ENCODE data around the gene CHST8. TPM values are rescaled to one million over a fixed set of nuclear protein-coding genes. Genes with fewer than 3 reads are reported as not detected.

CHST8 gene
- total RNA-seq, 2 donors from 2014 or later: 1.6 to 3.8 TPM

- no peak overlapping the region for H3K4me3 ChIP-seq (ENCODE audit: low read length)
- peaks cover 27% of the 10 kb centered on the region for H3K27me3 Mint-ChIP-seq (ENCODE audit: insufficient read depth)
- peaks cover 39% of the 10 kb centered on the region for H3K27me3 ChIP-seq (ENCODE audit: control insufficient read depth, insufficient read depth, low read length, poor library complexity, severe bottlenecking)
- H3K27ac ChIP-seq (ENCODE audit: low read depth, low read length): no peak overlapping the region
- no peaks in the 10 kb centered on the region for H3K36me3 ChIP-seq (ENCODE audit: control insufficient read depth, insufficient read depth, low read length)
- no peak overlapping the region for H3K27ac Mint-ChIP-seq
- no peaks in the 10 kb centered on the region for H3K4me1 ChIP-seq (ENCODE audit: control insufficient read depth, insufficient read depth, low read length)
- TF ChIP-seq CTCF (conservative IDR thresholded peaks at IDR 0.05): no peak
- H3K36me3 Mint-ChIP-seq (ENCODE audit: low read depth): no peaks in the 10 kb centered on the region
- H3K9me3 ChIP-seq (ENCODE audit: control insufficient read depth, low read length): no peaks in the 10 kb centered on the region
- H3K4me3 Mint-ChIP-seq: no peak overlapping the region
- H3K9ac ChIP-seq (ENCODE audit: extremely low read depth, low read length, poor library complexity, severe bottlenecking): no peak overlapping the region
- H3K9me3 Mint-ChIP-seq: no peaks in the 10 kb centered on the region
- peaks cover 3% of the 10 kb centered on the region for H3K4me1 Mint-ChIP-seq
- no peak for DNase-seq
- 81 to 85% methylated on average over 5 of the region's 5 CpGs for WGBS, 2 experiments (ENCODE audit: insufficient coverage in 1 of 2, insufficient read length in 1 of 2)
Measured at GRCh38 chr19:33627526-33627925, 5.8 kb downstream of the CHST8 start.

- 93 to 95% methylated on average over 10 to 12 of the region's 12 CpGs for WGBS, 2 experiments (ENCODE audit: insufficient coverage in 1 of 2, insufficient read length in 1 of 2)
- peaks cover 32% of the 10 kb centered on the region for H3K27me3 ChIP-seq (ENCODE audit: control insufficient read depth, insufficient read depth, low read length, poor library complexity, severe bottlenecking)
- H3K27ac ChIP-seq (ENCODE audit: low read depth, low read length): no peak overlapping the region
- Mint-ChIP-seq H3K36me3 (ENCODE audit: low read depth) (no peaks in the 10 kb centered on the region), H3K9me3 (no peaks in the 10 kb centered on the region), H3K4me3 (no peak overlapping the region), H3K27me3 (ENCODE audit: insufficient read depth) (peaks cover 20% of the 10 kb centered on the region), H3K27ac (no peak overlapping the region), H3K4me1 (peaks cover 1% of the 10 kb centered on the region)
- H3K9me3 ChIP-seq (ENCODE audit: control insufficient read depth, low read length): no peaks in the 10 kb centered on the region
- no peak for TF ChIP-seq CTCF (conservative IDR thresholded peaks at IDR 0.05)
- H3K4me1 ChIP-seq (ENCODE audit: control insufficient read depth, insufficient read depth, low read length): no peaks in the 10 kb centered on the region
- H3K36me3 ChIP-seq (ENCODE audit: control insufficient read depth, insufficient read depth, low read length): no peaks in the 10 kb centered on the region
- H3K9ac ChIP-seq (ENCODE audit: extremely low read depth, low read length, poor library complexity, severe bottlenecking): no peak overlapping the region
- H3K4me3 ChIP-seq (ENCODE audit: low read length): no peak overlapping the region
- no peak for DNase-seq
Measured at GRCh38 chr19:33627962-33628839, 6.4 kb downstream of the CHST8 start.

- Histone ChIP-seq H3K4me1 (ENCODE audit: control insufficient read depth, insufficient read depth, low read length) (no peaks in the 10 kb centered on the region), H3K4me3 (ENCODE audit: low read length) (no peak overlapping the region), H3K9ac (ENCODE audit: extremely low read depth, low read length, poor library complexity, severe bottlenecking) (no peak overlapping the region), H3K27me3 (ENCODE audit: control insufficient read depth, insufficient read depth, low read length, poor library complexity, severe bottlenecking) (peaks cover 22% of the 10 kb centered on the region), H3K27ac (ENCODE audit: low read depth, low read length) (no peak overlapping the region), H3K36me3 (ENCODE audit: control insufficient read depth, insufficient read depth, low read length) (no peaks in the 10 kb centered on the region), H3K9me3 (ENCODE audit: control insufficient read depth, low read length) (no peaks in the 10 kb centered on the region)
- no peaks in the 10 kb centered on the region for H3K9me3 Mint-ChIP-seq
- H3K4me3 Mint-ChIP-seq: no peak overlapping the region
- no peak for DNase-seq
- H3K36me3 Mint-ChIP-seq (ENCODE audit: low read depth): no peaks in the 10 kb centered on the region
- H3K27ac Mint-ChIP-seq: no peak overlapping the region
- no peaks in the 10 kb centered on the region for H3K4me1 Mint-ChIP-seq
- H3K27me3 Mint-ChIP-seq (ENCODE audit: insufficient read depth): peaks cover 11% of the 10 kb centered on the region
- WGBS, 2 experiments (ENCODE audit: insufficient coverage in 1 of 2, insufficient read length in 1 of 2): 86 to 91% methylated on average over 7 to 13 of the region's 13 CpGs
- peak; percentile 17 for TF ChIP-seq CTCF (conservative IDR thresholded peaks at IDR 0.05)
Measured at GRCh38 chr19:33628921-33629825, 7.4 kb downstream of the CHST8 start.

All from endodermal cell (in vitro differentiated cells).